HepG2 (cell line): ENCODE results near the gene CTNNA1. TPM values are rescaled to one million over a fixed set of nuclear protein-coding genes. Genes with fewer than 3 reads are reported as not detected.
A peak's percentile ranks its signal among the peaks of the same experiment; 100 is the strongest.
"Not testable (repeated sequence)": the region's sequence is repeated elsewhere in the genome, so short reads cannot be mapped to it uniquely, and the experiment has no call there.

Source experiments
- ATAC-seq: fragments of 200-7000 bp; cut with Tn5 transposase; 3 replicates; pipeline ENCODE4 v1.9.1; 2020; ENCODE audit warnings: mild to moderate bottlenecking, moderate library complexity
- BruUV-seq: library from RNA; stranded (reverse); fragments of 400-500 nt; replicated peaks from 2 replicates; lab custom pipeline; 2021; lab: Mats Ljungman, UMichigan
- CTCF ChIA-PET: fragments of 300-600 bp; formaldehyde crosslinking; extraction: SDS; loops from one replicate; lab custom pipeline; 2021; ENCODE audit warnings: low total read pairs, inconsistent platforms, low intra/inter-chr PET ratio; lab: Yijun Ruan, JAX
- POLR2A ChIA-PET: fragments of 350-600 bp; sonication (Branson Sonifier 250); formaldehyde crosslinking; loops from one replicate; lab custom pipeline; 2020; ENCODE audit warnings: antibody characterized with exemption, inconsistent platforms; lab: Yijun Ruan, JAX
- DNase-seq: peaks from one replicate; pipeline ENCODE4 v3.0.0-alpha.2; 2015; ENCODE audit warnings: low spot score
- FAIRE-seq: peaks from 3 replicates; lab custom pipeline; 2011; peaks lifted over from hg19 to GRCh38; lab: Jason Lieb, UNC
- H2AFZ ChIP-seq: one replicate; pipeline ENCODE4 v1.6.1; 2011; ENCODE audit warnings: low read length, inconsistent platforms
- H3K27ac ChIP-seq: fragments of 300-600 bp; 3 replicates; pipeline ENCODE4 v1.8.0; 2011; ENCODE audit warnings: mixed run types, mild to moderate bottlenecking, mixed read lengths, low read length, inconsistent platforms; ENCODE audit not compliant: insufficient read depth; ENCODE audit errors: extremely low read length
- H3K27me3 ChIP-seq, 2 experiments: fragments of 200-600 bp in 1 of 2; 2 replicates in 1 of 2; 3 replicates in 1 of 2; pipeline versions ENCODE4 v1.6.0 to v1.8.0; 2011; ENCODE audit warnings: low read length in 2 of 2, mild to moderate bottlenecking in 2 of 2, moderate library complexity in 2 of 2, inconsistent platforms in 1 of 2; ENCODE audit not compliant: insufficient read depth in 2 of 2, control insufficient read depth in 1 of 2
- H3K36me3 ChIP-seq, 2 experiments: fragments of 200-600 bp in 1 of 2; replicated peaks in 1 of 2; 2 replicates in 1 of 2; 3 replicates in 1 of 2; pipeline versions ENCODE4 v1.5.1 to v1.8.0; 2011; ENCODE audit warnings: low read length in 2 of 2, inconsistent platforms in 1 of 2; ENCODE audit not compliant: insufficient read depth in 2 of 2, control insufficient read depth in 1 of 2
- H3K4me1 ChIP-seq: 2 replicates; pipeline ENCODE4 v1.5.1; 2012; ENCODE audit warnings: low read length, inconsistent platforms; ENCODE audit not compliant: insufficient read depth
- H3K4me2 ChIP-seq: 2 replicates; pipeline ENCODE4 v1.6.0; 2011; ENCODE audit warnings: low read depth, low read length, inconsistent platforms
- H3K4me3 ChIP-seq, 3 experiments: fragments of 200-600 bp in 1 of 3; sonication (generic), shearing (Covaris generic) in 1 of 3; replicated peaks in 1 of 3; 2 replicates each; pipeline ENCODE4 v1.5.1; 2011 to 2016; ENCODE audit warnings: low read length in 3 of 3, inconsistent platforms in 2 of 3, low read depth in 2 of 3, mild to moderate bottlenecking in 2 of 3, control low read depth in 1 of 3, mixed read lengths in 1 of 3; ENCODE audit not compliant: insufficient read depth in 1 of 3
- H3K79me2 ChIP-seq: one replicate; pipeline ENCODE4 v1.6.1; 2011; ENCODE audit warnings: low read length, inconsistent platforms; ENCODE audit not compliant: insufficient read depth
- H3K9ac ChIP-seq: 2 replicates; pipeline ENCODE4 v1.6.0; 2011; ENCODE audit warnings: mild to moderate bottlenecking, low read depth, low read length, inconsistent platforms; ENCODE audit not compliant: insufficient read depth
- H3K9me3 ChIP-seq: 2 replicates; pipeline ENCODE4 v1.5.1; 2012; ENCODE audit warnings: mild to moderate bottlenecking, low read length
- H4K20me1 ChIP-seq: 2 replicates; pipeline ENCODE4 v1.6.0; 2011; ENCODE audit warnings: inconsistent platforms, mild to moderate bottlenecking, low read length, moderate library complexity; ENCODE audit not compliant: insufficient read depth
- ARID4A ChIP-seq: sonication (generic); formaldehyde crosslinking; IDR thresholded peaks from 2 replicates; pipeline ENCODE4 v1.5.0; 2020; ENCODE audit warnings: mild to moderate bottlenecking, missing genetic modification reagents, borderline replicate concordance
- ATF7 ChIP-seq, 2 experiments: fragments of 450-650 bp in 1 of 2; sonication (generic) in 1 of 2; formaldehyde crosslinking in 1 of 2; IDR thresholded peaks; 2 replicates each; pipeline versions ENCODE4 v1.4.0 to v1.6.1; 2016 to 2020; ENCODE audit warnings: antibody characterized with exemption in 1 of 2, mild to moderate bottlenecking in 1 of 2, missing genetic modification reagents in 1 of 2
- EP300 ChIP-seq, 3 experiments: sonication (generic) in 1 of 3; formaldehyde crosslinking in 1 of 3; IDR thresholded peaks; 2 replicates each; pipeline versions ENCODE4 v1.5.1 to v1.6.1; 2011 to 2020; ENCODE audit warnings: low read depth in 2 of 3, low read length in 2 of 3, borderline replicate concordance in 1 of 3, improper control_type of control experiment in 1 of 3, mild to moderate bottlenecking in 1 of 3, missing genetic modification reagents in 1 of 3, moderate library complexity in 1 of 3
- ETV5 ChIP-seq: IDR thresholded peaks from 2 replicates; pipeline ENCODE4 v1.6.1; 2018; ENCODE audit warnings: missing biosample characterization, missing genetic modification reagents, inconsistent platforms, borderline replicate concordance
- KAT8 ChIP-seq: IDR thresholded peaks from 2 replicates; pipeline ENCODE4 v1.6.1; 2016; ENCODE audit warnings: missing genetic modification reagents, missing compliant biosample characterization
- LCORL ChIP-seq, 2 experiments: fragments of 450-650 bp in 1 of 2; sonication (generic) in 1 of 2; formaldehyde crosslinking in 1 of 2; IDR thresholded peaks; 2 replicates each; pipeline versions ENCODE4 v1.5.0 to v1.6.1; 2017 to 2020; ENCODE audit warnings: antibody characterized with exemption in 1 of 2, missing genetic modification reagents in 1 of 2
- SRSF1 ChIP-seq: fragments of 200-400 bp; formaldehyde crosslinking; optimal IDR thresholded peaks from 2 replicates; pipeline ENCODE3; 2017; ENCODE audit warnings: mild to moderate bottlenecking, low read depth, low read length, moderate library complexity
- XRCC5 ChIP-seq: fragments of 200-400 bp; formaldehyde crosslinking; optimal IDR thresholded peaks from 2 replicates; pipeline ENCODE3; 2017; ENCODE audit warnings: mild to moderate bottlenecking, low read length
- ZNF629 ChIP-seq: sonication (generic); formaldehyde crosslinking; conservative IDR thresholded peaks from 2 replicates; pipeline ENCODE4 v1.5.0; 2020; ENCODE audit warnings: missing genetic modification reagents
- WGBS: methylation state at CpG from one replicate; pipeline ENCODE4 v1.1.6; 2017; ENCODE audit warnings: low lambda C conversion rate; 5-methylcytosine and 5-hydroxymethylcytosine counted together
- in situ Hi-C: cut with HindIII; loops from 2 replicates; pipeline ENCODE4 v1.10.0; 2017; ENCODE audit warnings: low pct_unique_long_range_greater_than_20kb; ENCODE audit not compliant: extremely low pct_ligation_motif_present
- intact Hi-C: fragments of 100-400 bp; cut with micrococcal nuclease; formaldehyde crosslinking; loops from one replicate; pipeline ENCODE4 v1.10.0; 2022; ENCODE audit not compliant: unreplicated experiment
- polyA plus RNA-seq, 8 experiments: library from polyadenylated mRNA; depleted of rRNA in 3 of 8; stranded (reverse) in 7 of 8; unstranded in 1 of 8; fragments of >200 nt; fragmentation: Illumina TruSeq in 4 of 8; extraction: Trizol in 4 of 8; gene quantifications; 2 replicates each; pipeline versions ENCODE4 v1.2.1 to v1.2.3, GENCODE V29; 2011 to 2016; ENCODE audit warnings: low read depth in 4 of 8, missing spikeins in 1 of 8, mixed read lengths in 1 of 8; ENCODE audit not compliant: insufficient read depth in 1 of 8
- total RNA-seq, 5 experiments: library from RNA; depleted of rRNA; stranded (reverse); fragments of >200 nt; fragmentation: Illumina TruSeq; extraction: Trizol; gene quantifications; 2 replicates each; pipeline ENCODE4 v1.2.3, GENCODE V29; 2016; ENCODE audit warnings: low read depth in 1 of 5

CTNNA1 gene
- total and polyA plus RNA-seq, 2 of the 13 experiments (the other 11 are each of a cell fraction or from before 2014, with no cell fraction given): 66.8 to 162 TPM

GRCh38 chr5:138760448-138761110, 7.4 kb downstream of the CTNNA1 start:
- TF ChIP-seq ATF7 (IDR thresholded peaks at IDR 0.05) (peak; percentile 88), ATF7 (CRISPR knock-in tag; IDR thresholded peaks at IDR 0.05) (no peak), ZNF629 (no peak), XRCC5 (no peak), SRSF1 (no peak)
- CTCF ChIA-PET: no interaction called here
- BruUV-seq: no TSS peak
- H4K20me1 ChIP-seq: peaks cover 57% of the 10 kb centered on the region
- H3K9ac ChIP-seq: no peak overlapping the region; the same call in 1 of the 2 replicates
- H3K4me3 ChIP-seq: no peak overlapping the region
- in situ Hi-C loops (no loop called here), intact Hi-C loops (loop anchor here (1.0 kb wide), 1 partner anchor 29 kb away; no protein-coding TSS in a partner anchor)
- FAIRE-seq (no peak), DNase-seq (no peak), ATAC-seq (no peak)
- H3K9me3 ChIP-seq: no peaks in the 10 kb centered on the region
- no peak overlapping the region for H2AFZ ChIP-seq
- WGBS: 84% methylated on average over 11 of the region's 11 CpGs
- peak overlapping the region; percentile 78 for H3K4me2 ChIP-seq
- H3K4me1 ChIP-seq: peaks cover 90% of the 10 kb centered on the region
- POLR2A ChIA-PET: interaction anchor here (0.9 to 2.0 kb wide), 4 partner anchors 7 to 185 kb away, joined by 3 to 7 read pairs (median 4); partner anchors contain the start of genes CTNNA1 and HSPA9
- H3K27ac ChIP-seq: peak overlapping the region; percentile 83
- H3K36me3 ChIP-seq: peaks cover 0 to 6% of the 10 kb centered on the region in 2 experiments; a peak in 1 of 5 replicates
- peaks cover 90% of the 10 kb centered on the region for H3K79me2 ChIP-seq
- H3K27me3 ChIP-seq: no peaks in the 10 kb centered on the region

DNA sequence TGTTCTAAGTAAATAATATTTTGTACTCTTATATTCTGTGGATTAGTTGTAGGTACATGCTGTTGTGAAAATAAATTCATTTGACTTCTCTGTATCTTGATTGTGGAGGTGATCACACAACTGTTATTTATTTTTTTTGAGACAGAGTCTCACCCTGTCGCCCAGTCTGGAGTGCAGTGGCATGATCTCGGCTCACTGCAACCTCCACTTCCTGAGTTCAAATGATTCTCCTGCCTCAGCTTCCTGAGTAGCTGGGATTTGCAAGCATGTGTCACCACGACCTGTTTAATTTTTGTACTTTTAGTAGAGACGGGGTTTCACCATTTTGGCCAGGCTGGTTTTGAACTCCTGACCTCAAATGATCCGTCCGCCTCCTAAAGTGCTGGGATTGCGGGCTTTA, 7.9 kb downstream of the CTNNA1 start:
- peak overlapping the region; percentile 78 for H3K4me2 ChIP-seq
- in situ Hi-C loops; H2AFZ ChIP-seq; H3K9me3 ChIP-seq; H3K36me3 ChIP-seq; H3K9ac ChIP-seq; DNase-seq; BruUV-seq; H3K4me3 ChIP-seq; FAIRE-seq; H3K27me3 ChIP-seq; CTCF ChIA-PET; TF ChIP-seq EP300 (CRISPR knock-in tag; IDR thresholded peaks at IDR 0.05; ENCODE audit: borderline replicate concordance); LCORL (IDR thresholded peaks at IDR 0.05): not testable (repeated sequence)
- peak; percentile 51 for ATAC-seq
- POLR2A ChIA-PET: interaction anchor here (0.8 to 2.0 kb wide), 4 partner anchors 8 to 185 kb away, joined by 3 to 7 read pairs (median 5); partner anchors contain the start of genes CTNNA1 and HSPA9
- TF ChIP-seq ETV5 (CRISPR knock-in tag) (peak; percentile 69; the same call in 1 of the 2 replicates), EP300 (IDR thresholded peaks at IDR 0.05; ENCODE audit: low read depth in 2 of 2, low read length in 2 of 2) (0 out of 4 replicates have a peak, but pooled peaks of 1 of the 2 experiments have one; percentile 5), KAT8 (CRISPR knock-in tag) (0 out of 2 replicates have a peak, but pooled peaks have one; percentile 4), ARID4A (CRISPR knock-in tag) (0 out of 2 replicates have a peak, but pooled peaks have one; percentile 3), LCORL (CRISPR knock-in tag; IDR thresholded peaks at IDR 0.05) (peak; percentile 10; the same call in 1 of the 2 replicates)
- peak overlapping the region; percentile 83 for H3K27ac ChIP-seq
- H3K4me1 ChIP-seq: peaks cover 90% of the 10 kb centered on the region
- intact Hi-C loops: loop anchor here (1.0 kb wide), 1 partner anchor 30 kb away; no protein-coding TSS in a partner anchor
- peaks cover 56% of the 10 kb centered on the region for H4K20me1 ChIP-seq
- H3K79me2 ChIP-seq: peaks cover 88% of the 10 kb centered on the region
- WGBS: 22% methylated on average over 7 of the region's 7 CpGs
